Esophagus squamous epithelium (tissue), 5 donors: ENCODE results near the gene ZNF33A. TPM values are rescaled to one million over a fixed set of nuclear protein-coding genes. Genes with fewer than 3 reads are reported as not detected.
"Not testable (repeated sequence)": the region's sequence is repeated elsewhere in the genome, so short reads cannot be mapped to it uniquely, and the experiment has no call there.

Experiments
- DNase-seq: peaks from one replicate; lab custom pipeline; 2025; lab: John Stamatoyannopoulos, UW
- H3K27ac ChIP-seq, 4 donors: fragments of 200-600 bp; sonication (generic); one replicate each; pipeline ENCODE4 v1.5.1; 2016 to 2019; ENCODE audit warnings: mild to moderate bottlenecking in 1 of 4
- H3K27me3 ChIP-seq, 4 donors: fragments of 200-600 bp; sonication (generic); 1 replicate in 3 of 4; 2 replicates in 1 of 4; pipeline versions ENCODE4 v1.5.1 to v1.6.0; 2017 to 2021; ENCODE audit warnings: antibody characterized with exemption in 1 of 4
- H3K36me3 ChIP-seq, 3 donors: fragments of 200-600 bp; sonication (generic); one replicate each; pipeline ENCODE4 v1.5.1; 2016 to 2019
- H3K4me1 ChIP-seq, 3 donors: fragments of 200-600 bp; sonication (generic); one replicate each; pipeline ENCODE4 v1.5.1; 2017 to 2019
- H3K4me3 ChIP-seq, 4 donors: fragments of 200-600 bp; sonication (generic); 1 replicate in 3 of 4; 2 replicates in 1 of 4; pipeline ENCODE4 v1.5.1; 2016 to 2019; ENCODE audit warnings: mild to moderate bottlenecking in 2 of 4, moderate library complexity in 1 of 4
- H3K9me3 ChIP-seq, 3 donors: fragments of 200-600 bp; sonication (generic); one replicate each; pipeline ENCODE4 v1.5.1; 2016 to 2019
- POLR2A ChIP-seq, 4 donors: fragments of 450-650 bp; IDR thresholded peaks; one replicate each; pipeline ENCODE4 v1.6.1; 2017; ENCODE audit warnings: antibody characterized with exemption in 4 of 4, mild to moderate bottlenecking in 4 of 4, moderate library complexity in 3 of 4
- WGBS, 2 donors: methylation state at CpG; one replicate each; pipeline ENCODE4 v1.1.5; 2018; 5-methylcytosine and 5-hydroxymethylcytosine counted together
- intact Hi-C: fragments of 100-400 bp; cut with DNase I; formaldehyde crosslinking; loops from one replicate; pipeline ENCODE4 v1.15.0; 2022
- total RNA-seq, 4 donors: library from RNA; depleted of rRNA; stranded (reverse); fragments of >200 nt; gene quantifications; one replicate each; pipeline ENCODE4 v1.1.0, GENCODE V29; 2016
- TF ChIP-seq, protein P1 (sequence below), 6 experiments: fragments of 450-650 bp in 4 of 6; fragments of 200-600 bp in 2 of 6; sonication (generic) in 2 of 6; IDR thresholded peaks; one replicate each; pipeline ENCODE4 v1.5.1; 2016 to 2019; ENCODE audit warnings: antibody characterized with exemption in 6 of 6, mild to moderate bottlenecking in 4 of 6, moderate library complexity in 4 of 6
- donor health status: DM: yes; HTN: yes; CAD: no.

Gene ZNF33A
- total RNA-seq, 4 donors from 2014 or later = 16.5 to 31.1 (median 17.6) TPM

DNA sequence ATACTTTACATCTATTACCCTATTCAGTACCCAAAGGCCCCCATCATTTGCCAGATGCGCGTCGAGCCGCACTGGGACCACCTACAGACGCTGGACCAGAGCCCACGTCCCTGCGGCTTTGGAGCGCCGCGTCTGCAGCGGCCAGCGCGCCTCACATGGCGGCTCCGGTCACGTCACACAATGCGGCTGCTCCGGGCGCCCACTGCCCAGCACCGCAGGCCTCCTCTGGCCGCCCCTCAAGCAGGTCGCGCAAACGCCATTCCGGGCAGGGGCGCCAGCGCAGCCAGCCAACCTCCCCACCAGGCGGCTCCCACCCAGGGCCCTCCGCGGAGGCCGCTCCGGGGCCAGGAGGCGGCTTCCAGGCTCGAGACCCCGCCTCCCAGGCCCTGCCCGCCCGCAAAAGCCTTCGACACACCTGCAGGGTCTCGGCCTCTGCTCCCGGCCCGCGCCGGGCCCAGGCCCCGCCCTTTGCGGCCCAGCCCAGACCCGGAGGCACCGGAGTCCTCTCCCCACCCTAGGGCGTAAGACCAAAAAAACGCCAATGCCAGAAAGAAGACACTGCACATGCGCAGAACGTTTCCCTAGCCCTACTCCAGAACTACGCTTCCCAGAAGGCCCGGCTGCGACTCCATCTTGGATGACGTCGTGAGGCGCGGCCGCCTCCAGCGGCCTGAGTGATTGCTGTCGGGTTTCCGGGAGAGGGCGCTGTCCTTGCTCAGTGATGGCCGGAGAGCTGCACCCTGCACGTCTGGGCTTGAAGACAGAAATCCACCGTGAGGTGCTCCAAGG is 34.2 kb upstream of the ZNF33A start, which contains the start of gene ZNF25:
TSS of gene ZNF25 (minus strand) at position 557 of the 789 bp plus-strand sequence. CDS start 4,925 bp downstream, outside the sequence.
- DNase-seq = peak; percentile 88
- Histone ChIP-seq H3K27ac (peak within 1 kb of the TSS; percentile 94 to 98 (median 94)), H3K9me3 (no peaks in the 10 kb centered on the region), H3K4me3 (peak within 1 kb of the TSS; percentile 66 to 84 (median 72)), H3K27me3 (no peaks in the 10 kb centered on the region), H3K4me1 (peaks cover 0 to 22% (median 0%) of the 10 kb centered on the region in 3 donors), H3K36me3 (peaks cover 0 to 2% (median 0%) of the 10 kb centered on the region in 3 donors)
- 0% methylated on average over 6 to 9 of the region's 66 CpGs for WGBS, 2 donors
- TF ChIP-seq, protein P1, sequence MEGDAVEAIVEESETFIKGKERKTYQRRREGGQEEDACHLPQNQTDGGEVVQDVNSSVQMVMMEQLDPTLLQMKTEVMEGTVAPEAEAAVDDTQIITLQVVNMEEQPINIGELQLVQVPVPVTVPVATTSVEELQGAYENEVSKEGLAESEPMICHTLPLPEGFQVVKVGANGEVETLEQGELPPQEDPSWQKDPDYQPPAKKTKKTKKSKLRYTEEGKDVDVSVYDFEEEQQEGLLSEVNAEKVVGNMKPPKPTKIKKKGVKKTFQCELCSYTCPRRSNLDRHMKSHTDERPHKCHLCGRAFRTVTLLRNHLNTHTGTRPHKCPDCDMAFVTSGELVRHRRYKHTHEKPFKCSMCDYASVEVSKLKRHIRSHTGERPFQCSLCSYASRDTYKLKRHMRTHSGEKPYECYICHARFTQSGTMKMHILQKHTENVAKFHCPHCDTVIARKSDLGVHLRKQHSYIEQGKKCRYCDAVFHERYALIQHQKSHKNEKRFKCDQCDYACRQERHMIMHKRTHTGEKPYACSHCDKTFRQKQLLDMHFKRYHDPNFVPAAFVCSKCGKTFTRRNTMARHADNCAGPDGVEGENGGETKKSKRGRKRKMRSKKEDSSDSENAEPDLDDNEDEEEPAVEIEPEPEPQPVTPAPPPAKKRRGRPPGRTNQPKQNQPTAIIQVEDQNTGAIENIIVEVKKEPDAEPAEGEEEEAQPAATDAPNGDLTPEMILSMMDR (IDR thresholded peaks at IDR 0.05) = peak; percentile 88 to 96 (median 94)
- peak in 3 of 4 donors; percentile 61 to 88 (median 84) for TF ChIP-seq POLR2A (IDR thresholded peaks at IDR 0.05)
- intact Hi-C loops = no loop called here

DNA sequence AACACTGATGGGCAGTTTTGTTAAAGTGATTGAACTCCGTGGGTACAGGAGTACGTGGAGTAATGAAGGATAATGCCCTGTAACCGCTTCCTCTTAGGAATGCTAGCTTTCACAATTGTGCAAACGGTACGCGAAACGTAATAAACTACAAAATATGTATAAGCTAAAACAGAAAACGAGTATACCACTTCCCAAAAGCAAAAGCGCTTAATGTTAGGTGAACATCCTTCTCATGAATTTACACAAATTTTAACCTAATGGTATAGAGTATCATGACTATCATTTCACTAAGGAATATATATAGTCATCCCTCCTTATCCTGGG is 33.6 kb upstream of the ZNF33A start:
- Histone ChIP-seq H3K27ac (peak overlapping the region; percentile 94 to 98 (median 94)), H3K36me3 (no peaks in the 10 kb centered on the region), H3K9me3 (no peaks in the 10 kb centered on the region), H3K27me3 (no peaks in the 10 kb centered on the region), H3K4me1 (peaks cover 0 to 22% (median 0%) of the 10 kb centered on the region in 3 donors), H3K4me3 (peak overlapping the region; percentile 66 to 84 (median 72))
- intact Hi-C loops = no loop called here
- WGBS, 2 donors = 2 to 4% methylated on average over 9 of the region's 9 CpGs
- TF ChIP-seq, protein P1 (IDR thresholded peaks at IDR 0.05) = no peak
- TF ChIP-seq POLR2A (IDR thresholded peaks at IDR 0.05) = no peak
- no peak for DNase-seq

DNA sequence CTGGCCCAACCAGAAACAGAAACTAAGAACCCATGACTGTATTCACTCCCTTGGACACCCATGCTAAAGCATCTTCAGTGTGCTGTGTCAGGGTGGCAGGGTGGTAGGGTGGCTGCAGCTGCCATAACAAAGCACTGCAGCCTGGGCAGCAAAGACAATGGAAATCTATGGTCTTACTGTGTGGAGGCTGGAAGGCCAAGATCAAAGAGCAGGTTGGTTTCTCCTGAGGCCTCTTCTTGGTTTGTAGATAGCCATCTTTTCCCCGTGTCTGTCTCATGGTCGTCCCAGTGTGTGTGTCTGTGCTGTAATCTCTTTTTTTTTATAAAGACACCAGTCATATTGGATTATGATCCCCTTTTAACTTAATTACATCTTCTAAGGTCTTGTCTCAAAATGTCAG is 18.8 kb upstream of the ZNF33A start:
- H3K4me3 ChIP-seq = no peak overlapping the region
- no peaks in the 10 kb centered on the region for H3K36me3 ChIP-seq
- H3K27me3 ChIP-seq = no peaks in the 10 kb centered on the region
- TF ChIP-seq POLR2A (IDR thresholded peaks at IDR 0.05) = no peak
- TF ChIP-seq, protein P1 (IDR thresholded peaks at IDR 0.05) = no peak
- no peak overlapping the region for H3K27ac ChIP-seq
- 73 to 86% methylated on average over 2 of the region's 2 CpGs for WGBS, 2 donors
- H3K9me3 ChIP-seq = no peaks in the 10 kb centered on the region
- no peak for DNase-seq
- no peaks in the 10 kb centered on the region for H3K4me1 ChIP-seq
- intact Hi-C loops = no loop called here

DNA sequence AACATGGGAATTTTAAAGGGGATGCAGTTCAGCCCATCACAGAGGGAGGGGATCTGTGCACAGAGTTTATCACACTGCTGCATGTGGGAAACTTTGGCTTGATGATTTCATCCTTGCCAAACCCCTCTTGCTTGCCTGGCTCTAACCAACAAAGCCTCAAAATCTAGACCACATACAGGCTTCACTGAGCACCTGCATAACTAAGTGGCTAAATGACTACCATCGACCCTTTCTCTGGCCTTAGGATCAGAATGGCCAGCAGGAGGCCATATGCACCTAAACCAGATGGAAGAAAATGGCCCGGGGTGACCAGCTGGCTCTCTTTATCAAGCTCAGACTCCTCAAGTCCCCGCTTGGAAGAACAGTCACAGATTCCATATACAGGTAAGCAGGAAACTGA is 18.4 kb upstream of the ZNF33A start:
- intact Hi-C loops = no loop called here
- DNase-seq = no peak
- Histone ChIP-seq H3K27me3 (no peaks in the 10 kb centered on the region), H3K36me3 (no peaks in the 10 kb centered on the region), H3K27ac (no peak overlapping the region), H3K9me3 (no peaks in the 10 kb centered on the region), H3K4me1 (no peaks in the 10 kb centered on the region), H3K4me3 (no peak overlapping the region)
- WGBS, 2 donors = 64 to 69% methylated on average over 3 of the region's 3 CpGs
- TF ChIP-seq, protein P1 (IDR thresholded peaks at IDR 0.05) = no peak
- no peak for TF ChIP-seq POLR2A (IDR thresholded peaks at IDR 0.05)

DNA sequence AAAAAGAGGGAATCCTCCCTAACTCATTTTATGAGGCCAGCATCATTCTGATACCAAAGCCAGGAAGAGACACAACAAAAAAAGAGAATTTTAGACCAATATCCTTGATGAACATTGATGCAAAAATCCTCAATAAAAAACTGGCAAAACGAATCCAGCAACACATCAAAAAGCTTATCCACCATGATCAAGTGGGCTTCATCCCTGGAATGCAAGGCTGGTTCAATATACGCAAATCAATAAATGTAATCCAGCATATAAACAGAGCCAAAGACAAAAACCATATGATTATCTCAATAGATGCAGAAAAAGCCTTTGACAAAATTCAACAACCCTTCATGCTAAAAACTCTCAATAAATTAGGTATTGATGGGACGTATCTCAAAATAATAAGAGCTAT is 11.6 kb upstream of the ZNF33A start:
- H3K4me1 ChIP-seq, H3K36me3 ChIP-seq, DNase-seq, H3K4me3 ChIP-seq, H3K9me3 ChIP-seq, H3K27ac ChIP-seq, intact Hi-C loops, H3K27me3 ChIP-seq: not testable (repeated sequence)
- 50 to 57% methylated on average over 2 of the region's 3 CpGs for WGBS, 2 donors

DNA sequence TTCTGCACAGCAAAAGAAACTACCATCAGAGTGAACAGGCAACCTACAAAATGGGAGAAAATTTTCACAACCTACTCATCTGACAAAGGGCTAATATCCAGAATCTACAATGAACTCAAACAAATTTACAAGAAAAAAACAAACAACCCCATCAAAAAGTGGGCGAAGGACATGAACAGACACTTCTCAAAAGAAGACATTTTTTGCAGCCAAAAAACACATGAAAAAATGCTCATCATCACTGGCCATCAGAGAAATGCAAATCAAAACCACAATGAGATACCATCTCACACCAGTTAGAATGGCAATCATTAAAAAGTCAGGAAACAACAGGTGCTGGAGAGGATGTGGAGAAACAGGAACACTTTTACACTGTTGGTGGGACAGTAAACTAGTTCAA is 10.0 kb upstream of the ZNF33A start:
- H3K4me1 ChIP-seq = not testable (repeated sequence)

More for the DNA sequence above, 10.0 kb upstream of the ZNF33A start:
- H3K36me3 ChIP-seq, H3K27me3 ChIP-seq, intact Hi-C loops, H3K4me3 ChIP-seq, H3K27ac ChIP-seq, DNase-seq, H3K9me3 ChIP-seq: not testable (repeated sequence)
- 100% methylated on average over 1 of the region's 1 CpG; no CpG with 5 or more reads in 1 of the 2 donors for WGBS, 2 donors
